ENCODE measurements around the gene SAXO1. TPM values are rescaled to one million over a fixed set of nuclear protein-coding genes. Genes with fewer than 3 reads are reported as not detected.
"Not testable (repeated sequence)": the region's sequence is repeated elsewhere in the genome, so short reads cannot be mapped to it uniquely, and the experiment has no call there.

SAXO1 gene
- total and polyA plus RNA-seq, 2 experiments from 2014 or later: 0.04 TPM; not detected in 1

DNA sequence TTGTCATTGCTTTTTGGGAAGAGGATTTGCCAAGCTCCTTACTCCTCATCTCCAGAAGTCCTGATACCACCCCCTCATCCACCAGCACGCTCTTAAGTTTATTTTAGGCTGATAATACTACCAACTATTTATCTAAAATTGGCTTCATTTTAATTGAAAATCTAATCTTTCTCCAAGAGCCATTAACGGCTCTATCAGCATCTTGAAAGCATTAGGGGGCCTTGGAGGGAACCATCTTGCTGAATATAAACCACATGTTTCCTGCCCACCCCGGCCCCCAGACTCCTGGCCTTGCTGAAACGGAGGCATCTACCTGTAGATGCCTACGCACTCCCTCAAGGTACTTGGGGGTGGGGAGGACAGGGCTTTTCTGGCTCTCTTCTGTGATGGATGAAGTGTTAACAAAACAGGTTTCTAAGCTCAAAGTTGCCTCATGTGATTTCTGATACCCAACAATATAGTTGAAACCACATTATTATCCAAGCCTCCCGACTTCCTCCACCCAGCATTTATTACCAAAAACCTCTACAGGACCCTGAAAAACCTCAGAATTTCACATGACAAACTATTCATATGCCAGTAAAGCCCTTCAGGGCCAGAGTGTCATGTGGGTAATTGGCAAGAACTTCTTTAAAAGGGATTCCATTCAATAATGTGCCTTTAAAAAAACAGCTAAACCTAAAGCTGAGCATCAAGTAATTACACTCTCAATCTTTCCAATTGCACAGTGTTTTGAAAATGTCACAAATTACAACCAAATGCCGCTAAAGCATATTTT, 96.7 kb downstream of the SAXO1 start:
- no peaks in the 10 kb centered on the region for H3K9me3 ChIP-seq (ENCODE audit: low read depth)
- no peak overlapping the region for H3K4me2 ChIP-seq
- 55% methylated on average over 6 of the region's 7 CpGs for WGBS (ENCODE audit: low lambda C conversion rate, missing lambda C conversion rate)
- TF ChIP-seq, protein P1, sequence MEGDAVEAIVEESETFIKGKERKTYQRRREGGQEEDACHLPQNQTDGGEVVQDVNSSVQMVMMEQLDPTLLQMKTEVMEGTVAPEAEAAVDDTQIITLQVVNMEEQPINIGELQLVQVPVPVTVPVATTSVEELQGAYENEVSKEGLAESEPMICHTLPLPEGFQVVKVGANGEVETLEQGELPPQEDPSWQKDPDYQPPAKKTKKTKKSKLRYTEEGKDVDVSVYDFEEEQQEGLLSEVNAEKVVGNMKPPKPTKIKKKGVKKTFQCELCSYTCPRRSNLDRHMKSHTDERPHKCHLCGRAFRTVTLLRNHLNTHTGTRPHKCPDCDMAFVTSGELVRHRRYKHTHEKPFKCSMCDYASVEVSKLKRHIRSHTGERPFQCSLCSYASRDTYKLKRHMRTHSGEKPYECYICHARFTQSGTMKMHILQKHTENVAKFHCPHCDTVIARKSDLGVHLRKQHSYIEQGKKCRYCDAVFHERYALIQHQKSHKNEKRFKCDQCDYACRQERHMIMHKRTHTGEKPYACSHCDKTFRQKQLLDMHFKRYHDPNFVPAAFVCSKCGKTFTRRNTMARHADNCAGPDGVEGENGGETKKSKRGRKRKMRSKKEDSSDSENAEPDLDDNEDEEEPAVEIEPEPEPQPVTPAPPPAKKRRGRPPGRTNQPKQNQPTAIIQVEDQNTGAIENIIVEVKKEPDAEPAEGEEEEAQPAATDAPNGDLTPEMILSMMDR (IDR thresholded peaks at IDR 0.05; ENCODE audit: poor library complexity): no peak
- TF ChIP-seq EZH2phosphoT487 (IDR thresholded peaks at IDR 0.05; ENCODE audit: low read depth, severe bottlenecking, unreplicated experiment) (no peak), EZH2 (IDR thresholded peaks at IDR 0.05; ENCODE audit: borderline replicate concordance) (no peak)
- no peak overlapping the region for H3K4me3 ChIP-seq
- H3K9me2 ChIP-seq (replicated peaks; ENCODE audit: insufficient read depth): no peaks in the 10 kb centered on the region
- H3K36me3 ChIP-seq (replicated peaks; ENCODE audit: insufficient read depth, low read depth): no peaks in the 10 kb centered on the region
- H3K4me1 ChIP-seq (ENCODE audit: insufficient read depth): no peaks in the 10 kb centered on the region
- H2AFZ ChIP-seq: no peak overlapping the region
- no peaks in the 10 kb centered on the region for H3K27me3 ChIP-seq
- no peaks in the 10 kb centered on the region for H3K79me2 ChIP-seq
- no peak overlapping the region for H3K27ac ChIP-seq
- no peaks in the 10 kb centered on the region for H4K20me1 ChIP-seq (ENCODE audit: insufficient read depth, poor library complexity, severe bottlenecking)
- DNase-seq (ENCODE audit: low spot score): no peak

GRCh38 chr9:18935541-18935940, 97.5 kb downstream of the SAXO1 start:
- H4K20me1 ChIP-seq (ENCODE audit: insufficient read depth, poor library complexity, severe bottlenecking): no peaks in the 10 kb centered on the region
- H3K27ac ChIP-seq: no peak overlapping the region
- TF ChIP-seq EZH2phosphoT487 (IDR thresholded peaks at IDR 0.05; ENCODE audit: low read depth, severe bottlenecking, unreplicated experiment): no peak
- no peak for TF ChIP-seq EZH2 (IDR thresholded peaks at IDR 0.05; ENCODE audit: borderline replicate concordance)
- TF ChIP-seq, protein P1 (IDR thresholded peaks at IDR 0.05; ENCODE audit: poor library complexity): no peak
- H3K36me3 ChIP-seq (replicated peaks; ENCODE audit: insufficient read depth, low read depth): no peaks in the 10 kb centered on the region
- H3K9me3 ChIP-seq (ENCODE audit: low read depth): no peaks in the 10 kb centered on the region
- no peaks in the 10 kb centered on the region for H3K9me2 ChIP-seq (replicated peaks; ENCODE audit: insufficient read depth)
- no peak overlapping the region for H3K4me3 ChIP-seq
- H2AFZ ChIP-seq: no peak overlapping the region
- H3K4me2 ChIP-seq: no peak overlapping the region
- no peaks in the 10 kb centered on the region for H3K79me2 ChIP-seq
- H3K4me1 ChIP-seq (ENCODE audit: insufficient read depth): no peaks in the 10 kb centered on the region
- no peak for DNase-seq (ENCODE audit: low spot score)
- H3K27me3 ChIP-seq: no peaks in the 10 kb centered on the region
- 70% methylated on average over 2 of the region's 2 CpGs for WGBS (ENCODE audit: low lambda C conversion rate, missing lambda C conversion rate)

DNA sequence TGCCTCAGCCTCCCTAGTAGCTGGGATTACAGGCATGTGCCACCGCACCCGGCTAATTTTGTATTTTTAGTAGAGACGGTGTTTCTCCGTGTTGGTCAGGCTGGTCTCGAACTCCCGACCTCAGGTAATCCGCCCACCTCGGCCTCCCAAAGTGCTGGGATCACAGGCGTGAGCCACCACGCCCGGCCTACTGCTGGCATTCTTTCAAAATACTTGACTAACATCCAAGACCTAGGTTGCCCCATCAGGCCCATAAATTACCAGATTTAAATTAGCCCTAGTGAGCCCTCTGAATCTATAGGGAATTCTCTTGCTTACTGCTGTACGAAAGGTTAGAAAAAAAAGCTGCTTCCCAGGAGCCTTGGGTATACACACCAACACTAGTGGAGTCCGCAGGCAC, 102.4 kb downstream of the SAXO1 start:
- DNase-seq (ENCODE audit: low spot score); H3K27ac ChIP-seq; H3K9me2 ChIP-seq (replicated peaks; ENCODE audit: insufficient read depth); H2AFZ ChIP-seq; H3K27me3 ChIP-seq; H3K9me3 ChIP-seq (ENCODE audit: low read depth); H4K20me1 ChIP-seq (ENCODE audit: insufficient read depth, poor library complexity, severe bottlenecking); H3K79me2 ChIP-seq; H3K4me2 ChIP-seq; H3K36me3 ChIP-seq (replicated peaks; ENCODE audit: insufficient read depth, low read depth); H3K4me3 ChIP-seq; H3K4me1 ChIP-seq (ENCODE audit: insufficient read depth): not testable (repeated sequence)
- 87% methylated on average over 13 of the region's 13 CpGs for WGBS (ENCODE audit: low lambda C conversion rate, missing lambda C conversion rate)

- Histone ChIP-seq H3K9me3 (ENCODE audit: low read depth) (no peaks in the 10 kb centered on the region), H3K4me1 (ENCODE audit: insufficient read depth) (no peaks in the 10 kb centered on the region), H3K27me3 (no peaks in the 10 kb centered on the region), H3K4me2 (no peak overlapping the region), H3K4me3 (no peak overlapping the region), H3K79me2 (no peaks in the 10 kb centered on the region), H3K27ac (no peak overlapping the region), H4K20me1 (ENCODE audit: insufficient read depth, poor library complexity, severe bottlenecking) (no peaks in the 10 kb centered on the region), H3K9me2 (replicated peaks; ENCODE audit: insufficient read depth) (no peaks in the 10 kb centered on the region), H3K36me3 (replicated peaks; ENCODE audit: insufficient read depth, low read depth) (no peaks in the 10 kb centered on the region), H2AFZ (no peak overlapping the region)
- WGBS (ENCODE audit: low lambda C conversion rate, missing lambda C conversion rate): 89% methylated on average over 7 of the region's 7 CpGs
- no peak for TF ChIP-seq EZH2 (IDR thresholded peaks at IDR 0.05; ENCODE audit: borderline replicate concordance)
- TF ChIP-seq, protein P1 (IDR thresholded peaks at IDR 0.05; ENCODE audit: poor library complexity): no peak
- no peak for TF ChIP-seq EZH2phosphoT487 (IDR thresholded peaks at IDR 0.05; ENCODE audit: low read depth, severe bottlenecking, unreplicated experiment)
- no peak for DNase-seq (ENCODE audit: low spot score)
Measured at GRCh38 chr9:18928711-18929110, 104.3 kb downstream of the SAXO1 start.
